ENCODE measurements around the gene MUS81. TPM values are rescaled to one million over a fixed set of nuclear protein-coding genes. Genes with fewer than 3 reads are reported as not detected.

Gene MUS81
- total and polyA plus RNA-seq, 2 of the 13 experiments (the other 11 are each of a cell fraction or from before 2014, with no cell fraction given) = 25.6 to 30.2 TPM

- TF ChIP-seq ZBTB46 (CRISPR knock-in tag; IDR thresholded peaks at IDR 0.05; ENCODE audit: borderline replicate concordance) (no peak), ZNF788 (CRISPR knock-in tag; IDR thresholded peaks at IDR 0.05; ENCODE audit: borderline replicate concordance) (0 out of 2 replicates have a peak, but pooled peaks have one; percentile 9), MTA1 (CRISPR knock-in tag; IDR thresholded peaks at IDR 0.05; ENCODE audit: borderline replicate concordance) (peak; percentile 59; the same call in 1 of the 2 replicates), DMAP1 (CRISPR knock-in tag; IDR thresholded peaks at IDR 0.05) (peak; percentile 90), ZNF672 (CRISPR knock-in tag; IDR thresholded peaks at IDR 0.05) (no peak; the same call in 1 of the 2 replicates), ZBTB33 (CRISPR knock-in tag; IDR thresholded peaks at IDR 0.05) (no peak; the same call in 1 of the 2 replicates), ZSCAN31 (CRISPR knock-in tag; IDR thresholded peaks at IDR 0.05; ENCODE audit: low read depth) (0 out of 2 replicates have a peak, but pooled peaks have one; percentile 43), E2F1 (CRISPR knock-in tag; IDR thresholded peaks at IDR 0.05) (no peak), U2AF1 (optimal IDR thresholded peaks at IDR 0.05; ENCODE audit: low read depth, low read length) (no peak), ZNF747 (CRISPR knock-in tag; IDR thresholded peaks at IDR 0.05; ENCODE audit: borderline replicate concordance) (no peak), RELA (CRISPR knock-in tag; IDR thresholded peaks at IDR 0.05) (peak; percentile 50; the same call in 1 of the 2 replicates), ISX (CRISPR knock-in tag; conservative IDR thresholded peaks at IDR 0.05) (0 out of 2 replicates have a peak, but pooled peaks have one; percentile 25), ZFP37 (CRISPR knock-in tag; IDR thresholded peaks at IDR 0.05; ENCODE audit: borderline replicate concordance) (no peak), RBAK (CRISPR knock-in tag; IDR thresholded peaks at IDR 0.05) (no peak), ZNF704 (CRISPR knock-in tag; IDR thresholded peaks at IDR 0.05; ENCODE audit: borderline replicate concordance) (no peak), ZNF496 (CRISPR knock-in tag; IDR thresholded peaks at IDR 0.05; ENCODE audit: insufficient replicate concordance) (no peak), ZNF629 (CRISPR knock-in tag; conservative IDR thresholded peaks at IDR 0.05) (no peak), ZNF180 (CRISPR knock-in tag; IDR thresholded peaks at IDR 0.05; ENCODE audit: borderline replicate concordance, low read depth) (no peak), ADNP (CRISPR knock-in tag; IDR thresholded peaks at IDR 0.05) (no peak), ZNF335 (CRISPR knock-in tag; IDR thresholded peaks at IDR 0.05) (no peak), ZNF674 (CRISPR knock-in tag; IDR thresholded peaks at IDR 0.05; ENCODE audit: low read depth) (no peak)
- TF ChIP-seq, protein P1, sequence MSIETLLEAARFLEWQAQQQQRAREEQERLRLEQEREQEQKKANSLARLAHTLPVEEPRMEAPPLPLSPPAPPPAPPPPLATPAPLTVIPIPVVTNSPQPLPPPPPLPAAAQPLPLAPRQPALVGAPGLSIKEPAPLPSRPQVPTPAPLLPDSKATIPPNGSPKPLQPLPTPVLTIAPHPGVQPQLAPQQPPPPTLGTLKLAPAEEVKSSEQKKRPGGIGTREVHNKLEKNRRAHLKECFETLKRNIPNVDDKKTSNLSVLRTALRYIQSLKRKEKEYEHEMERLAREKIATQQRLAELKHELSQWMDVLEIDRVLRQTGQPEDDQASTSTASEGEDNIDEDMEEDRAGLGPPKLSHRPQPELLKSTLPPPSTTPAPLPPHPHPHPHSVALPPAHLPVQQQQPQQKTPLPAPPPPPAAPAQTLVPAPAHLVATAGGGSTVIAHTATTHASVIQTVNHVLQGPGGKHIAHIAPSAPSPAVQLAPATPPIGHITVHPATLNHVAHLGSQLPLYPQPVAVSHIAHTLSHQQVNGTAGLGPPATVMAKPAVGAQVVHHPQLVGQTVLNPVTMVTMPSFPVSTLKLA (IDR thresholded peaks at IDR 0.05) = peak; percentile 63
Observed at GRCh38 chr11:65899356-65900124, 39.3 kb downstream of the MUS81 start (continued).

Measured in HepG2 (cell line).